Erythroblast (primary cell): ENCODE measurements around the gene CIB2.

Experiments
- GATA1 ChIP-seq: IDR thresholded peaks from 2 replicates; pipeline ENCODE4 v1.6.1; 2011; ENCODE audit warnings: low read depth, mild to moderate bottlenecking, control low read depth, low read length, moderate library complexity
- POLR2A ChIP-seq: IDR thresholded peaks from 2 replicates; pipeline ENCODE4 v1.6.1; 2011; ENCODE audit warnings: mild to moderate bottlenecking, low read length

DNA sequence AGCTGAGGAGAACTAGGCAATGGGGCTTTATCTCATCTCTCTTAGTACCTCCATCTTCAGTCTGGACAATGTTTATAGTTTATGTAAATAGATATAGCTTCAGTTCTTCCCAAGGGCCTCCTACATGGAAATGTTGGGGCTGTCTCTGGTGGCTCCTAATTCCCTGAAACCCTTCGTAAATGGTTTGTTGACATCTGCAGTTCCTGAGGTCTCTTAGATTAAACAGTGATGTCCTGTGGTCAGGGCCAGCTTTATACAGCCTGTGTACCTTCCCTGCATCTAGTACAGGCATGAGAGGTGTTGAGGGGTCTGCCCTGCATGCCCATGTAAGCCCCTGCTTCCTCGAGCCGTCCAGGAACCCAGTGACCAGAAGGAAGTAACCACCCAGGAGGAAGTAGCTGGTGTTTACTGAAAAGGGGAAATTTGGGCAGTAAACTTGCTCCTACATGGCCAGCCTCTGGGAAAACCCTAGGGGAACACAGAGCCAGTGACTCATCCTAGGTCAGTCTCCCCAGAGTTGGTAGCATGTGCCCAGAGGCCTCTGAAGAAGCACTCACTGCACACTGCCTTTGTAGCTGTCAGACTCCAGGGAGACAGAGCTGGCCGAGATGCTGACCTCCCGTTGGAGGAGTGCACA is 49.0 kb downstream of the CIB2 start:
- TF ChIP-seq POLR2A (no peak), GATA1 (no peak)
